PC-3 (cell line): ENCODE results near the gene WNT1. TPM values are rescaled to one million over a fixed set of nuclear protein-coding genes. Genes with fewer than 3 reads are reported as not detected.
A peak's percentile ranks its signal among the peaks of the same experiment; 100 is the strongest.

Experiments used
- ATAC-seq: fragments of 200-7000 bp; cut with Tn5 transposase; 2 replicates; pipeline ENCODE4 v1.9.1; 2020; ENCODE audit warnings: mild to moderate bottlenecking, moderate library complexity
- BruUV-seq: library from RNA; stranded (reverse); fragments of 400-500 nt; replicated peaks from 2 replicates; lab custom pipeline; 2021; lab: Mats Ljungman, UMichigan
- CTCF ChIA-PET: fragments of 300-600 bp; sonication (Branson Sonifier 250); formaldehyde crosslinking; loops from one replicate; lab custom pipeline; 2022; ENCODE audit warnings: antibody characterized with exemption; lab: Charles Lee
- POLR2A ChIA-PET: fragments of 300-600 bp; sonication (Branson Sonifier 250); formaldehyde crosslinking; loops from one replicate; lab custom pipeline; 2022; ENCODE audit warnings: antibody characterized with exemption; ENCODE audit not compliant: unreplicated experiment; lab: Charles Lee
- DNase-seq: peaks from one replicate; pipeline ENCODE4 v3.0.0-alpha.2; 2015
- H2AFZ ChIP-seq: fragments of 300-600 bp; sonication (generic); 2 replicates; pipeline ENCODE4 v1.6.0; 2016; ENCODE audit warnings: antibody characterized with exemption, low read length
- H3F3A ChIP-seq: fragments of 300-600 bp; sonication (generic); one replicate; pipeline ENCODE4 v1.6.0; 2017; ENCODE audit warnings: antibody characterized with exemption, low read length, control low read depth, mild to moderate bottlenecking; ENCODE audit not compliant: unreplicated experiment
- H3K27ac ChIP-seq: fragments of 300-600 bp; sonication (generic); 2 replicates; pipeline ENCODE4 v1.5.1; 2016; ENCODE audit warnings: mild to moderate bottlenecking, low read length
- H3K27me3 ChIP-seq: fragments of 300-600 bp; sonication (generic); 2 replicates; pipeline ENCODE4 v1.6.1; 2016; ENCODE audit warnings: low read length, mixed read lengths
- H3K36me3 ChIP-seq: fragments of 300-600 bp; sonication (generic); 2 replicates; pipeline ENCODE4 v1.6.1; 2016; ENCODE audit warnings: low read depth, mixed run types, low read length, mixed read lengths
- H3K4me1 ChIP-seq: fragments of 300-600 bp; sonication (generic); 2 replicates; pipeline ENCODE4 v1.5.1; 2016; ENCODE audit warnings: low read length; ENCODE audit not compliant: insufficient read depth
- H3K4me2 ChIP-seq: fragments of 300-600 bp; sonication (generic); 2 replicates; pipeline ENCODE4 v1.6.0; 2016; ENCODE audit warnings: low read length
- H3K4me3 ChIP-seq: fragments of 300-600 bp; sonication (generic); 2 replicates; pipeline ENCODE4 v1.5.1; 2016; ENCODE audit warnings: mild to moderate bottlenecking, low read length, mixed read lengths
- H3K79me2 ChIP-seq: fragments of 300-600 bp; sonication (generic); 2 replicates; pipeline ENCODE4 v1.6.1; 2017; ENCODE audit warnings: low read length, mixed read lengths
- H3K9ac ChIP-seq: fragments of 300-600 bp; sonication (generic); 2 replicates; pipeline ENCODE4 v1.6.0; 2016; ENCODE audit warnings: mild to moderate bottlenecking, low read length
- H3K9me2 ChIP-seq: fragments of 300-600 bp; sonication (generic); replicated peaks from 2 replicates; pipeline ENCODE4 v1.6.1; 2016; ENCODE audit warnings: mixed run types, low read length, mixed read lengths
- H3K9me3 ChIP-seq: fragments of 300-600 bp; sonication (generic); 2 replicates; pipeline ENCODE4 v1.6.1; 2016; ENCODE audit warnings: low read length, mixed read lengths
- H4K20me1 ChIP-seq: fragments of 300-600 bp; sonication (generic); 2 replicates; pipeline ENCODE4 v1.6.1; 2016; ENCODE audit warnings: low read length, mixed read lengths
- EZH2 ChIP-seq: fragments of 300-600 bp; sonication (generic); IDR thresholded peaks from one replicate; pipeline ENCODE4 v1.6.1; 2017; ENCODE audit warnings: antibody characterized with exemption, mild to moderate bottlenecking, low read length; ENCODE audit not compliant: unreplicated experiment
- EZH2phosphoT487 ChIP-seq: fragments of 300-600 bp; sonication (generic); IDR thresholded peaks from 2 replicates; pipeline ENCODE4 v1.6.1; 2018; ENCODE audit warnings: mild to moderate bottlenecking, antibody characterized with exemption, low read length, borderline replicate concordance
- intact Hi-C: fragments of 100-400 bp; cut with micrococcal nuclease; formaldehyde crosslinking; loops from 2 replicates; pipeline ENCODE4 v1.9.0; 2023
- total RNA-seq: library from RNA; depleted of rRNA; stranded (reverse); fragments of >200 nt; gene quantifications from 2 replicates; pipeline ENCODE4 v1.2.3, GENCODE V29; 2014
- TF ChIP-seq, protein P1 (sequence below): fragments of 300-600 bp; sonication (generic); conservative IDR thresholded peaks from 2 replicates; pipeline ENCODE4 v1.5.1; 2017; ENCODE audit warnings: antibody characterized with exemption, low read depth, mild to moderate bottlenecking, low read length

Gene WNT1
- total RNA-seq, 1 experiment from 2014 or later: not detected

DNA sequence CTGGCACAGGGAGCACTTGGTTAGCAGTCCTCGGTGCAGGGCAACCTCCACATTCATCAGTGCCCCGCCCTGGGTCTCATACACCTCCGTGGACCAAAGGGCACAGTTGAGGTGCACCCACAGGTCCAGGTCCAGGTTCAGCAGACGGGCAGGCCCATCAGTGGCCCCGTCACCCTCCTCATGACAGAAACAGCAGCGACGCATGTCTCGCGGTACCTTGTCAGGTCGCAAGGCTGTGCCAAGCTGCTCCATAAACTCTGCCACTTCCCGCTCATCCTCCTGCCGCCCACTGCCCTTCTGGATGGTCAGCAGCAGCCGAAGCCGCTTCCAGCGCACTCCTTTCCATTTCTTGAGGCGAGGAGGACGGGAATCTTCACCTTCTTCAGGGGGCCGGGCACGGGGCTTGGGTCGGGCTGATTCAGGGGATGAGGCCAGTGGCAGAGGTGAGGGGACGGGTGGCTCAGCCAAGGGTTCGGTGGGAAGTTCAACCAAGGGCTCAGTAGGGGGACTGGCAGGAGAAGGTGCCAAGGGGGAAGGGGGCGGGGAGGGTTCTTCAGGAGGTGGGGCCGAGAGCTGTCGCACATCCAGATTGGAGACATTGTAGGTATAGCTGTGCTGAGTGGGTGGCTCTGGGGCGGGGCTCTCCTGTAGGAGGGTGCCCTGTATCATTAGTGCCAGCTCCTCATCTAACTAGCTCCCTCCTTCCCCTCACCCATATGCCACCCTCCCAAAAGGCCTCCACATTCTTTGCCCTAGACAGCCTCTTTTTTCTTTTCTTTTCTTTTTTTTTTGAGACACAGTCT, 48.8 kb downstream of the WNT1 start:
- peaks cover 40% of the 10 kb centered on the region for H3K36me3 ChIP-seq
- H3K79me2 ChIP-seq: no peaks in the 10 kb centered on the region
- H3K27ac ChIP-seq: no peak overlapping the region
- no peak overlapping the region for H3K4me2 ChIP-seq
- no peaks in the 10 kb centered on the region for H4K20me1 ChIP-seq
- ATAC-seq (no peak), DNase-seq (no peak)
- H3K4me3 ChIP-seq: no peak overlapping the region
- intact Hi-C loops: no loop called here
- H3K9me2 ChIP-seq: no peaks in the 10 kb centered on the region
- H3K9ac ChIP-seq: no peak overlapping the region
- H3K4me1 ChIP-seq: no peaks in the 10 kb centered on the region
- no peaks in the 10 kb centered on the region for H3F3A ChIP-seq
- ChIA-PET CTCF (no interaction called here), POLR2A (no interaction called here)
- H2AFZ ChIP-seq: no peak overlapping the region
- no peaks in the 10 kb centered on the region for H3K27me3 ChIP-seq
- TF ChIP-seq, protein P1, sequence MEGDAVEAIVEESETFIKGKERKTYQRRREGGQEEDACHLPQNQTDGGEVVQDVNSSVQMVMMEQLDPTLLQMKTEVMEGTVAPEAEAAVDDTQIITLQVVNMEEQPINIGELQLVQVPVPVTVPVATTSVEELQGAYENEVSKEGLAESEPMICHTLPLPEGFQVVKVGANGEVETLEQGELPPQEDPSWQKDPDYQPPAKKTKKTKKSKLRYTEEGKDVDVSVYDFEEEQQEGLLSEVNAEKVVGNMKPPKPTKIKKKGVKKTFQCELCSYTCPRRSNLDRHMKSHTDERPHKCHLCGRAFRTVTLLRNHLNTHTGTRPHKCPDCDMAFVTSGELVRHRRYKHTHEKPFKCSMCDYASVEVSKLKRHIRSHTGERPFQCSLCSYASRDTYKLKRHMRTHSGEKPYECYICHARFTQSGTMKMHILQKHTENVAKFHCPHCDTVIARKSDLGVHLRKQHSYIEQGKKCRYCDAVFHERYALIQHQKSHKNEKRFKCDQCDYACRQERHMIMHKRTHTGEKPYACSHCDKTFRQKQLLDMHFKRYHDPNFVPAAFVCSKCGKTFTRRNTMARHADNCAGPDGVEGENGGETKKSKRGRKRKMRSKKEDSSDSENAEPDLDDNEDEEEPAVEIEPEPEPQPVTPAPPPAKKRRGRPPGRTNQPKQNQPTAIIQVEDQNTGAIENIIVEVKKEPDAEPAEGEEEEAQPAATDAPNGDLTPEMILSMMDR: no peak
- TF ChIP-seq EZH2: no peak
- no peak for TF ChIP-seq EZH2phosphoT487
- no peaks in the 10 kb centered on the region for H3K9me3 ChIP-seq
- BruUV-seq: TSS peak; percentile 12

DNA sequence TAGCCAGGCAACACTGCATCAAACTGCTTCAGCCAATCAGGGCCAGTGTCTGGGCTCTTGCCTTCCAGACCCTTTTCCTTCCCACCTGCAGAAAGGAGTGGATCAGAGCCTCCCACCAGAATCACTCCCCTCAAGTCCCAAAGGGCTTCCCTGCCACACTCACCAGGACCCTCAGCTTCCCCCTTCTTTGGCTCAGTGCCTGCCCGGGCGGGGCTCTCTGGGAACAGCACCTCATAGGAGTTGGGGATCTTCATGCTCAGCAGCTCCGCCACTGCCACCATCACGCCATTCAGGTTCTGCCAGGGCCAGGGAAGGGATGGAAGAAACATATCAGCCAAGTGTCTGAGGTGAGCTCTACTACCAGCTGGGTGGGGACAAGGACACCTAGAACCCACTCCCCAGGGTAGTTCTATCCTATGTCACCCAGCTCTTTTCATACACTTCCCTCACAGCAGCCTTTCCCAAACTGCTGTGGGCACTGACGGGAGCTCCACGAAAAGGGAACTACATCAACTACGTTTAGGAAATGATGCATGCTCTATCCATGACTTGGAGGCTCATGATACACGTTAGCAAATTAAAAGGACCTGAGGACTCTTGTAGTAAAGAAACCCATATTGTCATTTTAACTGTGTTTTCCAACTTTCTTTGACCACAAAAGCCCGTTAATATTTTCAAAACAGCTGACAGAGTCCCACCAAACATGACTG, 49.9 kb downstream of the WNT1 start:
- ATAC-seq: no peak

More for the DNA sequence above, 49.9 kb downstream of the WNT1 start:
- Histone ChIP-seq H3K9me3 (no peaks in the 10 kb centered on the region), H3F3A (no peaks in the 10 kb centered on the region), H2AFZ (no peak overlapping the region), H4K20me1 (no peaks in the 10 kb centered on the region), H3K27me3 (no peaks in the 10 kb centered on the region), H3K79me2 (no peaks in the 10 kb centered on the region), H3K4me1 (no peaks in the 10 kb centered on the region), H3K9me2 (no peaks in the 10 kb centered on the region), H3K27ac (no peak overlapping the region), H3K4me2 (no peak overlapping the region), H3K36me3 (peaks cover 44% of the 10 kb centered on the region), H3K9ac (no peak overlapping the region), H3K4me3 (no peak overlapping the region)
- CTCF ChIA-PET: no interaction called here
- no TSS peak for BruUV-seq
- intact Hi-C loops: no loop called here
- no peak for TF ChIP-seq EZH2phosphoT487
- no peak for TF ChIP-seq EZH2
- TF ChIP-seq, protein P1: no peak
- POLR2A ChIA-PET: no interaction called here
- DNase-seq: no peak
